HEK293 (cell line): ENCODE results near the gene LCE3C.
"Not testable (repeated sequence)": the region's sequence is repeated elsewhere in the genome, so short reads cannot be mapped to it uniquely, and the experiment has no call there.

Experiments
- CTCF ChIA-PET: fragments of 350-600 bp; formaldehyde crosslinking; extraction: SDS; loops from one replicate; lab custom pipeline; 2021; ENCODE audit warnings: antibody characterized with exemption; lab: Yijun Ruan, JAX
- POLR2A ChIA-PET: fragments of 300-600 bp; formaldehyde crosslinking; extraction: SDS; loops from one replicate; lab custom pipeline; 2020; ENCODE audit warnings: antibody characterized with exemption, inconsistent platforms; lab: Yijun Ruan, JAX
- H3K27ac ChIP-seq: fragments of 200-500 bp; sonication (Bioruptor generic); 2 replicates; pipeline ENCODE4 v1.5.1; 2014; ENCODE audit warnings: low read depth, low read length, control low read depth, inconsistent platforms; ENCODE audit errors: extremely low read depth
- H3K36me3 ChIP-seq, 2 experiments: fragments of 200-500 bp in 1 of 2; sonication (Bioruptor generic) in 1 of 2; 1 replicate in 1 of 2; 2 replicates in 1 of 2; pipeline ENCODE4 v1.5.1; 2014 to 2017; ENCODE audit warnings: inconsistent platforms in 2 of 2, low read length in 2 of 2; ENCODE audit not compliant: control insufficient read depth in 2 of 2, insufficient read depth in 1 of 2
- H3K4me1 ChIP-seq: fragments of 200-500 bp; sonication (Bioruptor generic); 2 replicates; pipeline ENCODE4 v1.5.1; 2014; ENCODE audit warnings: mild to moderate bottlenecking, low read length, inconsistent platforms; ENCODE audit not compliant: control insufficient read depth, insufficient read depth
- H3K4me3 ChIP-seq: 2 replicates; pipeline ENCODE4 v1.5.1; 2011; ENCODE audit warnings: low read depth, mild to moderate bottlenecking, control low read depth, low read length, moderate library complexity
- H3K9me3 ChIP-seq: fragments of 200-500 bp; sonication (Bioruptor generic); 2 replicates; pipeline ENCODE4 v1.5.1; 2014; ENCODE audit warnings: low read depth, low read length, inconsistent platforms; ENCODE audit not compliant: control insufficient read depth, insufficient read depth
- HOXA7 ChIP-seq: sonication (generic); formaldehyde crosslinking; IDR thresholded peaks from 2 replicates; pipeline ENCODE4 v1.8.1; 2022; ENCODE audit warnings: missing genetic modification reagents, borderline replicate concordance
- YY1 ChIP-seq: fragments of 450-650 bp; formaldehyde crosslinking; IDR thresholded peaks from 2 replicates; pipeline ENCODE4 v1.5.1; 2018; ENCODE audit warnings: missing biosample characterization, missing genetic modification characterization
- ZFP3 ChIP-seq: fragments of 450-650 bp; formaldehyde crosslinking; IDR thresholded peaks from 2 replicates; pipeline ENCODE4 v1.5.1; 2016; ENCODE audit warnings: low read depth, missing biosample characterization, missing genetic modification characterization
- ZNF133 ChIP-seq: fragments of 450-650 bp; formaldehyde crosslinking; IDR thresholded peaks from 2 replicates; pipeline ENCODE4 v1.5.1; 2016; ENCODE audit warnings: missing biosample characterization, missing genetic modification characterization
- ZNF214 ChIP-seq: fragments of 450-650 bp; formaldehyde crosslinking; IDR thresholded peaks from 2 replicates; pipeline ENCODE4 v1.5.1; 2017; ENCODE audit warnings: missing biosample characterization, mild to moderate bottlenecking, missing genetic modification characterization, borderline replicate concordance
- ZNF350 ChIP-seq: fragments of 450-650 bp; formaldehyde crosslinking; IDR thresholded peaks from 2 replicates; pipeline ENCODE4 v1.5.0; 2017; ENCODE audit warnings: missing biosample characterization, mild to moderate bottlenecking, missing genetic modification characterization
- ZNF404 ChIP-seq: fragments of 450-650 bp; formaldehyde crosslinking; IDR thresholded peaks from 2 replicates; pipeline ENCODE4 v1.5.1; 2017; ENCODE audit warnings: missing biosample characterization, missing genetic modification characterization
- ZNF510 ChIP-seq: fragments of 450-650 bp; formaldehyde crosslinking; IDR thresholded peaks from 2 replicates; pipeline ENCODE4 v1.5.1; 2018; ENCODE audit warnings: mild to moderate bottlenecking, missing genetic modification characterization, missing biosample characterization; ENCODE audit not compliant: insufficient replicate concordance
- ZNF626 ChIP-seq: fragments of 450-650 bp; sonication (Bioruptor Pico); formaldehyde crosslinking; IDR thresholded peaks from 2 replicates; pipeline ENCODE4 v1.5.1; 2018; ENCODE audit warnings: missing biosample characterization, missing genetic modification characterization, inconsistent platforms
- ZNF660 ChIP-seq: fragments of 450-650 bp; IDR thresholded peaks from 2 replicates; pipeline ENCODE4 v1.5.1; 2018; ENCODE audit warnings: missing biosample characterization, mild to moderate bottlenecking, missing genetic modification characterization
- TF ChIP-seq, protein P1 (sequence below): fragments of 450-650 bp; formaldehyde crosslinking; IDR thresholded peaks from 2 replicates; pipeline ENCODE4 v1.5.1; 2016; ENCODE audit warnings: missing biosample characterization, missing genetic modification characterization
- TF ChIP-seq, protein P2 (sequence below): fragments of 450-650 bp; IDR thresholded peaks from 2 replicates; pipeline ENCODE4 v1.5.1; 2018; ENCODE audit warnings: missing biosample characterization, missing genetic modification characterization
- TF ChIP-seq, protein P3 (sequence below): fragments of 450-650 bp; formaldehyde crosslinking; IDR thresholded peaks from 2 replicates; pipeline ENCODE4 v1.5.1; 2017; ENCODE audit warnings: missing biosample characterization, missing genetic modification characterization
- TF ChIP-seq, protein P4 (sequence below): sonication (generic); formaldehyde crosslinking; IDR thresholded peaks from 2 replicates; pipeline ENCODE4 v1.8.1; 2022; ENCODE audit warnings: mild to moderate bottlenecking, moderate library complexity, missing genetic modification reagents
- TF ChIP-seq, protein P5 (sequence below): fragments of 450-650 bp; formaldehyde crosslinking; IDR thresholded peaks from 2 replicates; pipeline ENCODE4 v1.5.1; 2016; ENCODE audit warnings: missing biosample characterization, missing genetic modification characterization

LCE3C gene

DNA sequence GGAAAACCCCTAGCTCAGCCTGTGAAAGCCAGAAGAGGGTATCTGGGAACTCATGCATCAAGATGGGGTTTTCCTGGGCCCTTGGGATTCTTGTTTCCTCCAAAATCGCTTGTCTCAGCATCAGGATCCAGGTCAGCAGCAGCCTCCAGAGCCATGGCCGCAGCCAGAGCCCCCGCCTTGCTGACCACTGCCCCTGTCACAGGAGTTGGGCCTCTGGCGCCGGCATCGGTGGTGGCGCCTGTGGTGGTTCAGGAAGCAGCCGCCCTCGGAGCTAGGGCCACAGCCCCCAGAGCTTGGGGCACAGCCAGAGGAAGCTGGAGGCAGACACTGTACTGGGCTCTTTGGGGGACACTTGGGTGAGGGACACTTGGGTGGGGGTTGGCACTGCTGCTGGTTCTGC lies 20.5 kb upstream of the LCE3C start:
- H3K4me1 ChIP-seq, H3K4me3 ChIP-seq, H3K27ac ChIP-seq, POLR2A ChIA-PET, H3K36me3 ChIP-seq, H3K9me3 ChIP-seq: not testable (repeated sequence)
- CTCF ChIA-PET: interaction anchor here (1.0 kb wide), 1 partner anchor 45 kb away, joined by 3 read pairs; no protein-coding TSS in a partner anchor

DNA sequence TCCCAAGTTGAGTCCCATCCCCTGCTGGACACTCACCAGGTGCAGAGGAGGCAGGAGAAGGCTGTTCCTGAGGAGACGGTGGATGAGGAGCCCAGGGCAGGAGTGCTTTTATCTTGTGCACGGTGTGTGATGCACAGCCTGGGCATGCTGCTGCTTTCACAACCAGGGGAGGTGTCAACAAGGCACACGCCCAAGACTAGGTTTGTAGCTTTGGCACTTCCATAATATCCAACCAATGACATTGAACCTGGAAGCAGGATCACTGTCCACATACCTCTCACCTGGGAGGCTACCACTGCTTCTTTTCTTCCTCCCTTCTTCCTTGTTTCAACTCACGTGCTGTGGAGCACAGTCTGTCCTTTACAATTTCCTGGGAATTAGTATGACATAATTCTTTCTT lies 19.6 kb upstream of the LCE3C start, which contains the start of gene LCE3D:
LCE3D (minus strand) TSS at position 84 of the 400 bp plus-strand sequence. CDS start 580 bp downstream, outside the sequence.
- Histone ChIP-seq H3K9me3 (no peaks in the 10 kb centered on the region), H3K4me1 (no peaks in the 10 kb centered on the region), H3K36me3 (no peaks in the 10 kb centered on the region), H3K4me3 (no peak within 1 kb of the TSS), H3K27ac (no peak within 1 kb of the TSS)
- POLR2A ChIA-PET: no interaction called here
- TF ChIP-seq ZNF510 (tag by site-specific recombination): no peak
- TF ChIP-seq, protein P1, sequence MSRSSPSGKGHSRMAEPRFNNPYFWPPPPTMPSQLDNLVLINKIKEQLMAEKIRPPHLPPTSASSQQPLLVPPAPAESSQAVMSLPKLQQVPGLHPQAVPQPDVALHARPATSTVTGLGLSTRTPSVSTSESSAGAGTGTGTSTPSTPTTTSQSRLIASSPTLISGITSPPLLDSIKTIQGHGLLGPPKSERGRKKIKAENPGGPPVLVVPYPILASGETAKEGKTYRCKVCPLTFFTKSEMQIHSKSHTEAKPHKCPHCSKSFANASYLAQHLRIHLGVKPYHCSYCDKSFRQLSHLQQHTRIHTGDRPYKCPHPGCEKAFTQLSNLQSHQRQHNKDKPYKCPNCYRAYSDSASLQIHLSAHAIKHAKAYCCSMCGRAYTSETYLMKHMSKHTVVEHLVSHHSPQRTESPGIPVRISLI: no peak
- TF ChIP-seq, protein P2, sequence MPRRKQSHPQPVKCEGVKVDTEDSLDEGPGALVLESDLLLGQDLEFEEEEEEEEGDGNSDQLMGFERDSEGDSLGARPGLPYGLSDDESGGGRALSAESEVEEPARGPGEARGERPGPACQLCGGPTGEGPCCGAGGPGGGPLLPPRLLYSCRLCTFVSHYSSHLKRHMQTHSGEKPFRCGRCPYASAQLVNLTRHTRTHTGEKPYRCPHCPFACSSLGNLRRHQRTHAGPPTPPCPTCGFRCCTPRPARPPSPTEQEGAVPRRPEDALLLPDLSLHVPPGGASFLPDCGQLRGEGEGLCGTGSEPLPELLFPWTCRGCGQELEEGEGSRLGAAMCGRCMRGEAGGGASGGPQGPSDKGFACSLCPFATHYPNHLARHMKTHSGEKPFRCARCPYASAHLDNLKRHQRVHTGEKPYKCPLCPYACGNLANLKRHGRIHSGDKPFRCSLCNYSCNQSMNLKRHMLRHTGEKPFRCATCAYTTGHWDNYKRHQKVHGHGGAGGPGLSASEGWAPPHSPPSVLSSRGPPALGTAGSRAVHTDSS (tag by site-specific recombination): no peak
- TF ChIP-seq ZNF133 (tag by site-specific recombination): no peak
- TF ChIP-seq ZNF404: no peak
- no peak for TF ChIP-seq ZNF350 (tag by site-specific recombination)
- TF ChIP-seq, protein P3, sequence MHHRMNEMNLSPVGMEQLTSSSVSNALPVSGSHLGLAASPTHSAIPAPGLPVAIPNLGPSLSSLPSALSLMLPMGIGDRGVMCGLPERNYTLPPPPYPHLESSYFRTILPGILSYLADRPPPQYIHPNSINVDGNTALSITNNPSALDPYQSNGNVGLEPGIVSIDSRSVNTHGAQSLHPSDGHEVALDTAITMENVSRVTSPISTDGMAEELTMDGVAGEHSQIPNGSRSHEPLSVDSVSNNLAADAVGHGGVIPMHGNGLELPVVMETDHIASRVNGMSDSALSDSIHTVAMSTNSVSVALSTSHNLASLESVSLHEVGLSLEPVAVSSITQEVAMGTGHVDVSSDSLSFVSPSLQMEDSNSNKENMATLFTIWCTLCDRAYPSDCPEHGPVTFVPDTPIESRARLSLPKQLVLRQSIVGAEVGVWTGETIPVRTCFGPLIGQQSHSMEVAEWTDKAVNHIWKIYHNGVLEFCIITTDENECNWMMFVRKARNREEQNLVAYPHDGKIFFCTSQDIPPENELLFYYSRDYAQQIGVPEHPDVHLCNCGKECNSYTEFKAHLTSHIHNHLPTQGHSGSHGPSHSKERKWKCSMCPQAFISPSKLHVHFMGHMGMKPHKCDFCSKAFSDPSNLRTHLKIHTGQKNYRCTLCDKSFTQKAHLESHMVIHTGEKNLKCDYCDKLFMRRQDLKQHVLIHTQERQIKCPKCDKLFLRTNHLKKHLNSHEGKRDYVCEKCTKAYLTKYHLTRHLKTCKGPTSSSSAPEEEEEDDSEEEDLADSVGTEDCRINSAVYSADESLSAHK: no peak
- no peak for TF ChIP-seq ZNF660 (tag by site-specific recombination)
- no peak for TF ChIP-seq ZFP3 (tag by site-specific recombination)
- TF ChIP-seq ZNF214: no peak
- no peak for TF ChIP-seq YY1 (tag by site-specific recombination)
- TF ChIP-seq ZNF626: no peak
- TF ChIP-seq, protein P4, sequence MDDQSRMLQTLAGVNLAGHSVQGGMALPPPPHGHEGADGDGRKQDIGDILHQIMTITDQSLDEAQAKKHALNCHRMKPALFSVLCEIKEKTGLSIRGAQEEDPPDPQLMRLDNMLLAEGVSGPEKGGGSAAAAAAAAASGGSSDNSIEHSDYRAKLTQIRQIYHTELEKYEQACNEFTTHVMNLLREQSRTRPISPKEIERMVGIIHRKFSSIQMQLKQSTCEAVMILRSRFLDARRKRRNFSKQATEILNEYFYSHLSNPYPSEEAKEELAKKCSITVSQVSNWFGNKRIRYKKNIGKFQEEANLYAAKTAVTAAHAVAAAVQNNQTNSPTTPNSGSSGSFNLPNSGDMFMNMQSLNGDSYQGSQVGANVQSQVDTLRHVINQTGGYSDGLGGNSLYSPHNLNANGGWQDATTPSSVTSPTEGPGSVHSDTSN (CRISPR knock-in tag): no peak
- TF ChIP-seq, protein P5, sequence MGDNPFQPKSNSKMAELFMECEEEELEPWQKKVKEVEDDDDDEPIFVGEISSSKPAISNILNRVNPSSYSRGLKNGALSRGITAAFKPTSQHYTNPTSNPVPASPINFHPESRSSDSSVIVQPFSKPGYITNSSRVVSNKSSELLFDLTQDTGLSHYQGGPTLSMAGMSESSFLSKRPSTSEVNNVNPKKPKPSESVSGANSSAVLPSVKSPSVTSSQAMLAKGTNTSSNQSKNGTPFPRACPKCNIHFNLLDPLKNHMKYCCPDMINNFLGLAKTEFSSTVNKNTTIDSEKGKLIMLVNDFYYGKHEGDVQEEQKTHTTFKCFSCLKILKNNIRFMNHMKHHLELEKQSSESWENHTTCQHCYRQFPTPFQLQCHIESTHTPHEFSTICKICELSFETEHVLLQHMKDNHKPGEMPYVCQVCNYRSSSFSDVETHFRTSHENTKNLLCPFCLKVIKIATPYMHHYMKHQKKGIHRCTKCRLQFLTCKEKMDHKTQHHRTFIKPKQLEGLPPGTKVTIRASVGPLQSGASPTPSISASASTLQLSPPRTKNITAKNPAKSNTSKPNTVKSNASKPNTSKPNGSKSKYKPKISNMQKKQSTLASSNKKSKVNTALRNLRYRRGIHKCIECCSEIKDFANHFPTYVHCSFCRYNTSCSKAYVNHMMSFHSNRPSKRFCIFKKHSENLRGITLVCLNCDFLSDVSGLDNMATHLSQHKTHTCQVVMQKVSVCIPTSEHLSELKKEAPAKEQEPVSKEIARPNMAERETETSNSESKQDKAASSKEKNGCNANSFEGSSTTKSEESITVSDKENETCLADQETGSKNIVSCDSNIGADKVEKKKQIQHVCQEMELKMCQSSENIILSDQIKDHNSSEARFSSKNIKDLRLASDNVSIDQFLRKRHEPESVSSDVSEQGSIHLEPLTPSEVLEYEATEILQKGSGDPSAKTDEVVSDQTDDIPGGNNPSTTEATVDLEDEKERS (tag by site-specific recombination): no peak
- no peak for TF ChIP-seq HOXA7 (CRISPR knock-in tag)
- TF ChIP-seq, all 188 proteins: peak for 0
- CTCF ChIA-PET: no interaction called here
